ENCODE measurements around the gene PTPRN2. TPM values are rescaled to one million over a fixed set of nuclear protein-coding genes. Genes with fewer than 3 reads are reported as not detected.

Gene PTPRN2
- total and polyA plus RNA-seq, 8 donors: 12.2 to 49.2 (median 31.8) TPM

DNA sequence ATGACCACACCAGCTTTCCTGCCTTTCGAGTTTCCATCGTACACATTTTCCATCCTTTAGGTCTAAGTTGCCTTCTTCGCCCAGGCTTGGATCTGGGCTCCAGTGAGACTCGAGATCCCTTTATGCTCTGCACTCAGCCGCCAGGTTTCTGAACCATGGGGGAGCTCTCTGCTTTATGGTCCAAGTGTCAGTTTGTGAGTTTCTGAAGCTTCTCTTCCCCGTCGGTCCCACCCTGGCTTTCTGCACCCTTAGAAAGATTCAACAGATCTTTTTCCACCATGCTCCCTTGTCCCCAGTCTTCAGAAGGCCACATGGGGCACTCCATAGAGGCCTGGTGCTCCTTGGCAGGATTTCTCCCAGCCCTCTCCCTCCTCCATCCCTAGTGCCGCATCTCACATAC lies 402.0 kb downstream of the PTPRN2 start:
- ATAC-seq (no peak), FAIRE-seq (no peak), DNase-seq (no peak)
- Histone ChIP-seq H3K36me3 (no peaks in the 10 kb centered on the region), H3K4me1 (no peaks in the 10 kb centered on the region), H3K27ac (no peak overlapping the region), H3K9me3 (no peaks in the 10 kb centered on the region), H3K27me3 (no peaks in the 10 kb centered on the region), H3K4me3 (no peak overlapping the region)
- TF ChIP-seq, protein P1, sequence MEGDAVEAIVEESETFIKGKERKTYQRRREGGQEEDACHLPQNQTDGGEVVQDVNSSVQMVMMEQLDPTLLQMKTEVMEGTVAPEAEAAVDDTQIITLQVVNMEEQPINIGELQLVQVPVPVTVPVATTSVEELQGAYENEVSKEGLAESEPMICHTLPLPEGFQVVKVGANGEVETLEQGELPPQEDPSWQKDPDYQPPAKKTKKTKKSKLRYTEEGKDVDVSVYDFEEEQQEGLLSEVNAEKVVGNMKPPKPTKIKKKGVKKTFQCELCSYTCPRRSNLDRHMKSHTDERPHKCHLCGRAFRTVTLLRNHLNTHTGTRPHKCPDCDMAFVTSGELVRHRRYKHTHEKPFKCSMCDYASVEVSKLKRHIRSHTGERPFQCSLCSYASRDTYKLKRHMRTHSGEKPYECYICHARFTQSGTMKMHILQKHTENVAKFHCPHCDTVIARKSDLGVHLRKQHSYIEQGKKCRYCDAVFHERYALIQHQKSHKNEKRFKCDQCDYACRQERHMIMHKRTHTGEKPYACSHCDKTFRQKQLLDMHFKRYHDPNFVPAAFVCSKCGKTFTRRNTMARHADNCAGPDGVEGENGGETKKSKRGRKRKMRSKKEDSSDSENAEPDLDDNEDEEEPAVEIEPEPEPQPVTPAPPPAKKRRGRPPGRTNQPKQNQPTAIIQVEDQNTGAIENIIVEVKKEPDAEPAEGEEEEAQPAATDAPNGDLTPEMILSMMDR (IDR thresholded peaks at IDR 0.05): no peak
- intact Hi-C loops (cut with DNase I): no loop called here
- 94 to 95% methylated on average over 8 of the region's 8 CpGs for WGBS, 2 donors

DNA sequence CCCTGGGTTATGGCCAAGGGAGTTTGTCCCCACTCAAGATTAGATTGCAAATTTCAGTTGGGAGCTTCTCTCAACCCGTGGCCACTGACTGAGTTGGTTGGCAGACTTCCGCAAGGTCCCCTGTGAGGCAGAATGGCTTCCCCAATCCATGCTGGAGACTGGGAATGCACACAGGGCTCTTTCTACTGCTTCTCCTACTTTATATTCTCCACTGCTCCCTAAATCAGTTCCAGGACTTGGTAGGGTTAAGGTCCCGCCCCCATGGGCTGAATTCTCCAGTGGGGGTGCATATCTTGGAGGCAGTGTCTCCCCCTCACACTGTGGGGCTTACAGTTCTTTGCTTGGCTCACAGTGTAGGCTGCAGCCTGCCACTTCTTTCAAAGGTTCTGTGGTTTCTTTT lies 404.2 kb downstream of the PTPRN2 start:
- Histone ChIP-seq H3K4me1 (no peaks in the 10 kb centered on the region), H3K27ac (no peak overlapping the region), H3K9me3 (no peaks in the 10 kb centered on the region), H3K36me3 (no peaks in the 10 kb centered on the region), H3K4me3 (no peak overlapping the region), H3K27me3 (no peaks in the 10 kb centered on the region)
- intact Hi-C loops (cut with DNase I): no loop called here
- FAIRE-seq (no peak), DNase-seq (no peak), ATAC-seq (no peak)
- WGBS, 2 donors: 75 to 82% methylated on average over 3 of the region's 3 CpGs
- TF ChIP-seq, protein P1 (IDR thresholded peaks at IDR 0.05): no peak

DNA sequence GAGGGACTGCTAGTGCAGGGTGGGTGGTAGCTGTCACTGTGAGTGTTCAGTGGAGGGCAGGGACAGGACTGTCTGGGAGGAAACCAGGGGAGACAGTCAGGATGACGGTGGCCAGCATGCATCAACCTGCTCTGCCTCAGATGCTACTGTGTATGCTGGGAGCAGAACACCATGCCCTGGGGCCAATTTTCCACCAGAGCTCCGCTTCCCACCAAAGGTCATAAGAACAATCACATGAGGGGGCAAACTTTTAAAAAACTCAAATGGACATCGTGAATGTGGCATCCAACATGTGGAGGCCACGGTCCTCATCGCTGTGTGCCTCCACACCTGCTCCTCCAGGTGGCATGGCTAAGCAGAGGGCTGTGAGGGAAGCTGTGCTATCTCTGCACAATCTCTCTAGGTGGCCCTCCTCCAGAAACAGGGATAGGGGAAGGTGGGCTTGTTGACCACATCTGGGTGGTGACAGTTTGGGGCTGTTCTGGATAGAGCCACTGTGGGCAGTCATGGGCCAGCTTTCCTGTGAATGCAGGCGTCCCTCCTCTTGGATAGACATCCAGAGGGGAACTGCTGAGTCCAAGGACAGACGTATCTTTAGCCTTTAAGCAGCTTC lies 411.0 kb downstream of the PTPRN2 start:
- Histone ChIP-seq H3K9me3 (no peaks in the 10 kb centered on the region), H3K4me3 (no peak overlapping the region), H3K27ac (no peak overlapping the region), H3K36me3 (no peaks in the 10 kb centered on the region), H3K27me3 (no peaks in the 10 kb centered on the region), H3K4me1 (no peaks in the 10 kb centered on the region)
- ATAC-seq (no peak), FAIRE-seq (no peak), DNase-seq (no peak)
- intact Hi-C loops (cut with DNase I): no loop called here
- WGBS, 2 donors: 80 to 87% methylated on average over 7 of the region's 7 CpGs
- TF ChIP-seq, protein P1 (IDR thresholded peaks at IDR 0.05): no peak

DNA sequence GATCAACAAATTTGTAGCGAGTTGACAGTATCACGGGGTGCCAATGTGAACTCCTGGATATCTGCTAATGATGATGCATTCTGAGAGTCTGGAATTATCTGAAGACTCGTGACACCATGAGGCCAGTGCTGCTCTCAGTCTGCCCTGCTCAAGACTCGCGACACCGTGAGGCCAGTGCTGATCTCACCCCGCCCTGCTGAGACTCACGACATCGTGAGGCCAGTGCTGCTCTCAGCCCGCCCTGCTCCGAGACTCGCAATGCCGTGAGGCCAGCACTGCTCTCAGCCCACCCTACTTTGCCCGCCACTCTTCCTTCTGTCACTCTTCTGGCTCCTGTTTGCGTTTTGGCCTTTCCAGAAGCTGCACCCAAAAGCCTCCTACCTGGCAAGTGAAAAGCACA lies 411.8 kb downstream of the PTPRN2 start:
- H3K36me3 ChIP-seq: no peaks in the 10 kb centered on the region

DNA sequence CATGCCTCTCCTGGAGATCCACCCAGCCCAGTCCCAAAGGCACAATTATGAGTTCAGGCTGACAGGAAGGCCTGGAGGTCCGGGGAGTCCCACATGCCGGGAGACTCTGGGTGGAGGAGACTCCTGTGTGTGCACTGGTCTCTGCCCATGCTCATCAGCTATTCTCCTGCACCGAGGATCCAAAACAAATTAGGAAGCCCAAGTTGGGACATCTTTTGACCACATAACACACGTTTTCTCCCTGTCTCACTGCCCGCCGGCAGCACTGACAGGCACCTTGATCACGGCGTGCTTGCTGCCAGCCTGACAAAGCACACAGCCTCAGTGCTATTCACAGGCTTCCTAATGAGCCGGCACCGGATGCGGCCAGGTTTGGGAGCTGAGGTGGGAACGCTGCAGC lies 412.7 kb downstream of the PTPRN2 start:
- TF ChIP-seq, protein P1 (IDR thresholded peaks at IDR 0.05): no peak
- Histone ChIP-seq H3K4me3 (no peak overlapping the region), H3K4me1 (no peaks in the 10 kb centered on the region), H3K9me3 (no peaks in the 10 kb centered on the region), H3K36me3 (no peaks in the 10 kb centered on the region), H3K27me3 (no peaks in the 10 kb centered on the region), H3K27ac (no peak overlapping the region)
- ATAC-seq: no peak
- DNase-seq: no peak
- intact Hi-C loops (cut with DNase I): no loop called here
- WGBS, 2 donors: 94 to 95% methylated on average over 12 of the region's 12 CpGs
- no peak for FAIRE-seq

More for the DNA sequence above, 411.8 kb downstream of the PTPRN2 start:
- no peak for ATAC-seq
- DNase-seq: no peak
- intact Hi-C loops (cut with DNase I): no loop called here
- TF ChIP-seq, protein P1 (IDR thresholded peaks at IDR 0.05): no peak
- H3K4me3 ChIP-seq: no peak overlapping the region
- H3K4me1 ChIP-seq: no peaks in the 10 kb centered on the region
- no peak for FAIRE-seq
- no peaks in the 10 kb centered on the region for H3K27me3 ChIP-seq
- WGBS, 2 donors: 88 to 91% methylated on average over 15 of the region's 15 CpGs
- no peaks in the 10 kb centered on the region for H3K9me3 ChIP-seq
- H3K27ac ChIP-seq: no peak overlapping the region
